Measurements from ENCODE around the gene CDA. TPM values are rescaled to one million over a fixed set of nuclear protein-coding genes. Genes with fewer than 3 reads are reported as not detected.
A peak's percentile ranks its signal among the peaks of the same experiment; 100 is the strongest.

Gene CDA
- total and polyA plus RNA-seq, 2 of the 8 experiments (the other 6 are each of a cell fraction or from before 2014, with no cell fraction given), result 4.4 to 11.3 TPM

DNA sequence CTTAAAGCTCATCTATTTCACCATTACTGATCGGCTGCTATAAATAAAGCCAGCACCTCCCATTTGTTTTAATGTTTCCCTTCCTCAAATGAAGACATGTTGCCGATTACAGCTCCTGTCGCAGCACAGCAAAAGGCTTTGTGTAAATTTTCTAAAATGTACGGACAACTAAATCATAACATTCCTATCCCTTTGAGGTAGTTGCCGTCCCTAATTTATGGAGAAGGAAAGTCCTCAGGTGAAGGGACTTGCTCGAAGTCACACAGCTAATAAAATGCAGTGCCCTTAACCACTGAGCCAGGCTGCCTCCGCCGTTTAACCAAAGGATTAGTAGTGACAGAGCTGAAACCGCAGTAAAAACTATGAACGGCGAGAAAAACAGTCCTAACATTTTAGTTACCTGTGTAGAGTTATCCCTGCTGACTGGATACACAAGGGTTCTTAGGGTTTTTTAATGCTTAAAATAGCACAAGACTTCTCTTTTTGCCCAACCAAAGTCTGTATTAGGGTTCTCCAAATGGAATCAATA is 45.2 kb downstream of the CDA start:
- H3K79me2 ChIP-seq (ENCODE audit: control insufficient read depth in 1 of 2, insufficient read depth in 2 of 2, low read length in 2 of 2), result no peaks in the 10 kb centered on the region
- no peak overlapping the region for H3K4ac ChIP-seq (replicated peaks; ENCODE audit: insufficient read length, low read depth, low read length)
- H2BK15ac ChIP-seq (ENCODE audit: low read length), result no peak overlapping the region
- H3K36me3 ChIP-seq (ENCODE audit: control insufficient read depth in 2 of 4, insufficient read depth in 4 of 4, low read length in 3 of 4), result no peaks in the 10 kb centered on the region; a peak in 1 of 8 replicates
- no peak overlapping the region for H3K23ac ChIP-seq (ENCODE audit: insufficient read length)
- H3K79me1 ChIP-seq (ENCODE audit: low read depth, low read length), result no peaks in the 10 kb centered on the region
- no peak overlapping the region for H4K8ac ChIP-seq (ENCODE audit: extremely low read depth, insufficient read depth, low read length)
- H3K4me2 ChIP-seq (ENCODE audit: insufficient read depth in 1 of 2, low read depth in 2 of 2, low read length in 2 of 2), result peak overlapping the region; percentile 80 to 89
- peak overlapping the region; percentile 70 to 80 (median 75) for H3K4me3 ChIP-seq (ENCODE audit: extremely low read depth in 1 of 4, insufficient read depth in 2 of 4, low read depth in 3 of 4, low read length in 4 of 4)
- TF ChIP-seq RBBP5 (IDR thresholded peaks at IDR 0.05; ENCODE audit: borderline replicate concordance, low read depth, low read length) (peak; percentile 7; the same call in 1 of the 2 replicates), BCL11A (IDR thresholded peaks at IDR 0.05; ENCODE audit: low read depth in 2 of 2, low read length in 2 of 2) (no peak), SIRT6 (IDR thresholded peaks at IDR 0.05; ENCODE audit: low read length) (no peak), CEBPB (IDR thresholded peaks at IDR 0.05; ENCODE audit: low read depth, low read length) (no peak), SIN3A (conservative IDR thresholded peaks at IDR 0.05 in 1 of 2, IDR thresholded peaks at IDR 0.05 in 1 of 2; ENCODE audit: low read depth in 1 of 2, low read length in 2 of 2) (0 out of 4 replicates have a peak, but pooled peaks of 1 of the 2 experiments have one; percentile 16), SP1 (IDR thresholded peaks at IDR 0.05; ENCODE audit: low read depth, low read length) (peak; percentile 47; the same call in 1 of the 2 replicates), SP4 (IDR thresholded peaks at IDR 0.05; ENCODE audit: low read length) (0 out of 2 replicates have a peak, but pooled peaks have one; percentile 24)
- TF ChIP-seq, protein P1, sequence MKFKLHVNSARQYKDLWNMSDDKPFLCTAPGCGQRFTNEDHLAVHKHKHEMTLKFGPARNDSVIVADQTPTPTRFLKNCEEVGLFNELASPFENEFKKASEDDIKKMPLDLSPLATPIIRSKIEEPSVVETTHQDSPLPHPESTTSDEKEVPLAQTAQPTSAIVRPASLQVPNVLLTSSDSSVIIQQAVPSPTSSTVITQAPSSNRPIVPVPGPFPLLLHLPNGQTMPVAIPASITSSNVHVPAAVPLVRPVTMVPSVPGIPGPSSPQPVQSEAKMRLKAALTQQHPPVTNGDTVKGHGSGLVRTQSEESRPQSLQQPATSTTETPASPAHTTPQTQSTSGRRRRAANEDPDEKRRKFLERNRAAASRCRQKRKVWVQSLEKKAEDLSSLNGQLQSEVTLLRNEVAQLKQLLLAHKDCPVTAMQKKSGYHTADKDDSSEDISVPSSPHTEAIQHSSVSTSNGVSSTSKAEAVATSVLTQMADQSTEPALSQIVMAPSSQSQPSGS (IDR thresholded peaks at IDR 0.05; ENCODE audit: low read length), result 0 out of 2 replicates have a peak, but pooled peaks have one; percentile 41
- peak overlapping the region; percentile 13 to 66 (median 45); a peak in 6 of 7 replicates for H3K9ac ChIP-seq (replicated peaks in 1 of 4; ENCODE audit: extremely low read depth in 1 of 4, low read depth in 3 of 4, low read length in 3 of 4)
- no peak overlapping the region; the same call in 1 of the 2 replicates for H3K27ac ChIP-seq (ENCODE audit: low read depth, low read length)
- FAIRE-seq, result no peak
- H3K9me3 ChIP-seq (ENCODE audit: insufficient read depth in 2 of 2, low read depth in 1 of 2, low read length in 1 of 2), result peaks cover 0 to 4% of the 10 kb centered on the region in 2 experiments; a peak in 1 of 4 replicates
- H2BK5ac ChIP-seq (ENCODE audit: low read depth, low read length), result peak overlapping the region; percentile 3; the same call in 1 of the 2 replicates
- no peak overlapping the region for H4K5ac ChIP-seq (ENCODE audit: insufficient read length, low read depth, low read length)
- H3K27me3 ChIP-seq (replicated peaks in 1 of 4; ENCODE audit: control insufficient read depth in 3 of 4, extremely low read depth in 1 of 4, insufficient read depth in 3 of 4, low read length in 3 of 4), result peaks cover 0 to 5% (median 0%) of the 10 kb centered on the region in 4 experiments; a peak in 2 of 7 replicates
- H3K18ac ChIP-seq (ENCODE audit: extremely low read depth, low read length), result no peak overlapping the region
- no peak overlapping the region for H2BK20ac ChIP-seq (ENCODE audit: low read length)
- CTCF ChIA-PET (ENCODE audit: partially characterized antibody), result interaction anchor here (0.6 to 5.8 kb wide), 30 partner anchors 8 to 682 kb away, joined by 3 to 47 read pairs (median 5); partner anchors contain the start of genes CDA, DDOST and FAM43B
- H2BK12ac ChIP-seq (ENCODE audit: low read depth, low read length), result no peak overlapping the region
- 8% methylated on average over 11 of the region's 11 CpGs; no CpG with 5 or more reads in 1 of the 2 experiments for WGBS, 2 experiments (ENCODE audit: extremely low coverage in 1 of 2, insufficient coverage in 1 of 2, insufficient read length in 1 of 2, insufficient replicate concordance in 2 of 2, low coverage in 1 of 2, low lambda C conversion rate in 2 of 2, missing lambda C conversion rate in 1 of 2)
- H3K14ac ChIP-seq (ENCODE audit: insufficient read length), result no peak overlapping the region
- peaks cover 0 to 7% (median 0%) of the 10 kb centered on the region in 4 experiments; a peak in 2 of 7 replicates for H3K4me1 ChIP-seq (replicated peaks in 1 of 4; ENCODE audit: control insufficient read depth in 3 of 4, insufficient read depth in 4 of 4, low read length in 3 of 4)
- DNase-seq (ENCODE audit: low read depth in 1 of 2, low spot score in 2 of 2), result no peak
- H4K20me1 ChIP-seq (replicated peaks in 1 of 2; ENCODE audit: control insufficient read depth in 1 of 2, insufficient read depth in 2 of 2, low read length in 2 of 2), result no peaks in the 10 kb centered on the region
- no peak overlapping the region for H3K56ac ChIP-seq (replicated peaks; ENCODE audit: insufficient read length, low read depth, low read length)
- peaks cover 5% of the 10 kb centered on the region; the same call in 1 of the 2 replicates for H3K23me2 ChIP-seq (ENCODE audit: low read depth, low read length)
- POLR2A ChIA-PET (ENCODE audit: partially characterized antibody), result interaction anchor here (0.5 to 2.3 kb wide), 13 partner anchors 9 to 548 kb away, joined by 3 to 13 read pairs (median 4); partner anchors contain the start of genes FAM43B and HP1BP3
- peak overlapping the region; percentile 99 for H2AFZ ChIP-seq (ENCODE audit: low read length)
- H2BK120ac ChIP-seq (replicated peaks; ENCODE audit: low read depth, low read length), result no peak overlapping the region
- no peak overlapping the region for H4K91ac ChIP-seq (replicated peaks; ENCODE audit: insufficient read length, low read length)
- no peak overlapping the region for H2AK5ac ChIP-seq (ENCODE audit: low read depth, low read length)

All from H1 (cell line).